KG1 (cell line): Measurements from ENCODE around the gene DNAJC7.

ENCODE experiments used
- DNase-seq: peaks from one replicate; lab custom pipeline; 2025; lab: John Stamatoyannopoulos, UW

The DNAJC7 gene

DNA sequence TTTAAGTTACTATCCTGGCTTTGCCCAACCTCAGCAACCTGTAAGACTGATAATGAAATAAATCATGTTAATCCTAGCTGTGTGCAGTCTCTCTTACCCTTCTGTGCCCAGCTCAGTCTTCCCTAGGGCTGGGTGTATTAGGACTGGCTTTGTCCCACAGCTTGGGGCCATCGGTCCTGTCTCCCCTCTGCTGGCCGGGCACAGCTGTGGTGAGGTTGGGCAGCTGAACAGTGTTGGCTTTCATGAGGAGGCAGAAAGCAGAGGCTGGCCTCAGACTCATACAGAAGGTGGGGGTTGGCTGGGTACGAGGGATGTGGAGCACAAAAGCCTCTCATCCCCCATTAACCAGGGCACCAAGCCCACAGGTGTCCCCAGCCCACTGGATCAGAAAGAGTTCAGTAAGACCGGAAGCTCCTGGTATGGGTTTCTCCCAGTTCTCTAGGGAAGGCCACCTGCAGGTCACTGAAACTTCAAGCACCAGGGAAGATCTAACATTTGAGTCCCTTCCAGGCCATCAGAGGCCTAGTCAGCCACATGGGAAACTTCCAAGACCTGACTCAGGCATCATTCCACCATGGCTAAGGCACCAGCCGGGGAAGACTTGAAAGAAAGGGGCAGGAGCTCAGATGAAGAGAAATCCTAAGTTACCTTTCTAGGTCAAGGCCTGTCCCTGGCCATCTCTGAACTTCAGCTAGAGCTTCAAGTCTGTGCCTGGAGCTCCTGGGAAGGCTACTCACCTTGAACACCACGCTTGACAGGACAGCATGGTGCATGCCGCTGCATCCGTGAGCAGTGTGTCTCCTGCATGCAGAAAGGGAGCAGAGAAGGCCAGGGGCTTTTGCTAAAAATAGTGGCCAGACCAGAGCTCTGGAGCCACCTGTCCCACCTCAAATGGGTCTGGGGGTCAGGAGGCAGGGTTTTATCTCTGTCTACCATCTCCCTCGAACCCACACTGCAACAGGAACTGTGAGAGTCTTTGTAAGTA is 41.8 kb downstream of the DNAJC7 start:
- DNase-seq, result no peak

DNA sequence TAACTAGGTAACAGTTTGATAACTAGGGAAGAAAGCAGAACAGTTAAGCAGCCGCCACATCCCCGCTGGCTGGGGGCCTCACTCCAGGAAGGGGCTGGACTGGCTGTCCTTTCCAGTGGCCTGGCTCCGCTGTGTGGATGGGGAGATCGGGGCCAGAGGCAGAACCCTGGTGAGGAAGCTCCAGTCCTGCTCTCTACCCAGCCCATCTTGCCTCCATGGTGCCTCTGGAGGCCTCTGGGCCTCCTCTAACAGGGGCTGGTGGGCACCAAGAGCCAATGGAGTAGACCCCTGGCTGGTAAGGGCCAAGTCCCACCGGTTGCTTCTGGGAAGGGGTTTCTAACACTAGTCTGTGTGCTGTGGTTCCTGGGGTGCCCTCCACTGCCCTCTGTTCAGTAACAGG is 42.6 kb downstream of the DNAJC7 start:
- no peak for DNase-seq

DNA sequence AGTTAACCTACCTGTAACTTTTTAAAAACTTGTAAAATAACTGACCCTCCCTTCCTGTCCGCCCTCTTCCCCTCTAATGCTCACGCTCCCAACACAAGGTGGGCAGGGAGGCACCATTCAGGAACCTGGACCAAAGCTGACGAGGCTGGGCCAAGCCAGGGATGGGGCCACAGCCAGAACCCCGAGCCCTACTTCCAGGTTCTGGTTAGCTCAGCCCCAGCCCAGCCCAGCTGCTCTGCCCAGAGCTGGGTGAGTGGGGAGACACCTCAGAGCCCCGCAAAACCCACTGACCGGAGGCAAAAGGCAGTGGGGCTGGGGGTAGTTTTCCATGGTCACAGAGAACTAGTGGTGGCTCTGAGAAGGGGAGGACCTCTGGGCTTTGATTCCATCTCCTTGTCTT is 43.2 kb downstream of the DNAJC7 start:
- no peak for DNase-seq

DNA sequence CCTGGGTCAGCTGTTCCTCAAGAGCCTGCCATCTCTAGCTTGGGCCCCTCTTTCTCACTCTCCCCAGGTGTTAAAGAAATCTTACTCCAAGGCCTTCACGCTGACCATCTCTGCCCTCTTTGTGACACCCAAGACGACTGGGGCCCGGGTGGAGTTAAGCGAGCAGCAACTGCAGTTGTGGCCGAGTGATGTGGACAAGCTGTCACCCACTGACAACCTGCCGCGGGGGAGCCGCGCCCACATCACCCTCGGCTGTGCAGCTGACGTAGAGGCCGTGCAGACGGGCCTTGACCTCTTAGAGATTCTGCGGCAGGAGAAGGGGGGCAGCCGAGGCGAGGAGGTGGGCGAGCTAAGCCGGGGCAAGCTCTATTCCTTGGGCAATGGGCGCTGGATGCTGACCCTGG is 43.8 kb downstream of the DNAJC7 start:
- DNase-seq, result no peak

DNA sequence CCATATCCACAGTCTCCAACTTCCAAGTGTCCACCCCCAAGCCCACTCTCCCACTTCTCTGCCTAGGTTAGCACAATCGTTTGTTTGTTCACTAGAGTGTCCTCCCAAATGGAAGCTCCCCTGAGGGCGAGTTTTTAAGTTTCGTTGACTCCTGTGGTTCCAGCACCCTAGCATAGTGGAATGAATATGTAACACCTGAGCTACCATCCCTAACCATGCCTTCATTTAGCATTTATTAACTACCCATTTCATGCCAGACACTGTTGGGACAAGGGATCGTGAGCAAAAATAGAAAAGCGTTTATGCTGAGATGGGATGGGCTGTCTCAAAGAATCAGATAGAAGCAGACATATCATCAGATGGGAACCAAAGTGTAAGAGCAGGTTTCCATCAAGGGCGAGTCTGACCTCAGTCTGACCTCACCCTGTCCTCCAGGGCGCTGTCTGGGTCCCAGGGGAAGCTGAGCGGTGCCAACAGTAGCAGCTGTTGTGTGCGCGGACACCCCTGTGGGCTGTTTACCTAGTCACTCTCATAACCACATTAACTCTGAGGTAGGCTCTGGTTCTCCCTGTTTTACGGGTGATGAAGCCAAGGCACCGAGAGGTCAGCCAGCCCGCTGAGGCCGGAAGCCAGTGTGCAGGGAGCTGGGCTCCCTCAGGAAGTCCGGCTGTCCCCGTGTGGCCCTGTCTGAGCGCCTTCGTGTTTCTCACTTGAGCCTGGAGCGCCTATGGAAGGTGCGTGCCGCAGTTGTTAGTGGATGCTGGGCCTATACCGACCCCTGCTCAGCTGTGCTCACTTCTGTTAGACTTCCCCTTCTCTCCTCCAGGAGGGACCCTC is 44.5 kb downstream of the DNAJC7 start:
- DNase-seq, result no peak

DNA sequence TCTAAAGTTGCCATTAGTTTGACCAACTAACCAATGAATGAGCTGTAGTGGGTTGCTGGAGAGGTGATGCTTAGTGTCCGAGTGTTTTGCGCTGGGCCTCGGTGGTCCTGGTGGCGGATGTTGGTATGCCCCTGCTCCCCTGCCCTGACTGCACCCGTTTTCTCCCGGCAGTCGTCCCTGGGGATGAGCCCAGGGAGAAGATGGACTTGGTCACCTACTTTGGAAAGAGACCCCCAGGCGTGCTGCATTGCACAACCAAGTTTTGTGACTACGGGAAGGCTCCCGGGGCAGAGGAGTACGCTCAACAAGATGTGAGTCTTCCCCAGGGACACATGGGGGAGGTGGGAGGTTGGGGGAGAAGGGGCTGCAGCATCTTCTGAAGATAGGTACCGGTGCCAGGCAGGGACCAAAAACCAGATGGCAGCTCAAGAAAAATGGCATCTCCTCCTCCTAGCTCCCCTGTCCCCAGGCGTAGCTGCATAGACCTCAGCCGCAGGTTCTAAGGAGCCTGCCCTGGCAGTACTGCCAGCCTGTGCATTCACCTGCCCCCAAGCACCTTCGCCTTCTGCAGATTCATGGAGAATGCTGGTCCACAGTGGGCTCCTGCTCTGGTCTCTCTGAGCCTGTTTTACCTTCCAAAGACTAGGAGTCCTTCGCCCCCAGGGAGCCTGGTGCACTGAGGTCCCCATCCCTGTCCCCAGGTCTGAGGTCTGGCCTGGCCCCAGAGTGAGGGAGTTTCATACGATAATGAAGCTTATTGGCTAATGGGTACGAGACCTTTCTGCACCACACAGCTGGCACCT is 45.3 kb downstream of the DNAJC7 start:
- no peak for DNase-seq

DNA sequence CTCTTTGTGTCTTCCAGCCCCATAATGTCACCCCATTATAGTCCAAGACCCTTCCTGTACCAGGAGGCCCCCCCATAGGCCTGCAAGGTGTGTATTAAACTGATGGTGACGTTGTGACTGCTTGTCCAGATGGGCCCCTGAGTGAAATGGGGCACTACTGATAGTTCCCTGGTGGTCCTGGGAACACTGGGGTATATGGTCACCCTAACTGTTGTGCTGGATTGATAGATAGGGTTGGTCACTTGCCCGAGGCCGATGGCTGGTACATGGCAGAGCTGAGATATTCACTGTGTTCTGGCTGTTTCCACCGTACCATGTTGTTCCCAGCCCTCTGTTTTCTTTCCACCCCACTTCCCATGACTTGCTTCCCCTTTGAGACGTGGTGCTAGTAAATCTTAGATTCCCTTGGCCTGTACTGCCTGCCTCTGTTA is 46.3 kb downstream of the DNAJC7 start:
- no peak for DNase-seq

DNA sequence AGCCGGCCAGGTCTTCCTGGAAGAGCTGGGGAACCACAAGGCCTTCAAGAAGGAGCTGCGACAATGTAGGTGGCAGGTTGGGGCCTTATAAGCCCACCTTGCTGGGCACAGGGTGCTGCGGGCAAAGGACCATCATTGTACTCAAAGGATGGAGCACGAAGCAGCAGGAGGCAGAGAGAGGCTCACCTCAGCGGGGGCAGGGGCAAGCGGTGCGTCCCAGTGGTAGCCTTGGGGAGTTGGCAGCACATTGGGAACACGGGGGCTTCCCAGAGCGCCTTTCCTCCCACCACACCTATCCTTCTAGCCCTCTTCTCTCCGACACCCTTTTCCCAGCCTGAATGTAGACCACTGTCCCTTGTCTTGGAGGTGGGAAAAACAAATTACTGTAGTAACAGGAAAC is 48.6 kb downstream of the DNAJC7 start:
- no peak for DNase-seq

DNA sequence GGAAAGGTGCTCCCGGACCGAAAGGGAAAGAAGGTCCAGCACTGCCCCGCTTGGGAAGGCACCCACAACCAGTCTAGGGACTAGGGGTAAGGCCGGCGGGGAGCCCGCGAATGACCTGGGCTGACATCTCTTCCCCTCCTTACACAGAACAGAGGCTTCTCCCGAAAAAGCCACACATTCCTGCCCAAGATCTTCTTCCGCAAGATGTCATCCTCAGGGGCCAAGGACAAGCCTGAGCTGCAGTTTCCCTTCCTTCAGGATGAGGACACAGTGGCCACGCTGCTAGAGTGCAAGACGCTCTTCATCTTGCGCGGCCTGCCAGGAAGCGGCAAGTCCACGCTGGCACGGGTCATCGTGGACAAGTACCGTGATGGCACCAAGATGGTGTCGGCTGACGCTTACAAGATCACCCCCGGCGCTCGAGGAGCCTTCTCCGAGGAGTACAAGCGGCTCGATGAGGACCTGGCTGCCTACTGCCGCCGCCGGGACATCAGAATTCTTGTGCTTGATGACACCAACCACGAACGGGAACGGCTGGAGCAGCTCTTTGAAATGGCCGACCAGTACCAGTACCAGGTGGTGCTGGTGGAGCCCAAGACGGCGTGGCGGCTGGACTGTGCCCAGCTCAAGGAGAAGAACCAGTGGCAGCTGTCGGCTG is 49.2 kb downstream of the DNAJC7 start:
- DNase-seq, result no peak

DNA sequence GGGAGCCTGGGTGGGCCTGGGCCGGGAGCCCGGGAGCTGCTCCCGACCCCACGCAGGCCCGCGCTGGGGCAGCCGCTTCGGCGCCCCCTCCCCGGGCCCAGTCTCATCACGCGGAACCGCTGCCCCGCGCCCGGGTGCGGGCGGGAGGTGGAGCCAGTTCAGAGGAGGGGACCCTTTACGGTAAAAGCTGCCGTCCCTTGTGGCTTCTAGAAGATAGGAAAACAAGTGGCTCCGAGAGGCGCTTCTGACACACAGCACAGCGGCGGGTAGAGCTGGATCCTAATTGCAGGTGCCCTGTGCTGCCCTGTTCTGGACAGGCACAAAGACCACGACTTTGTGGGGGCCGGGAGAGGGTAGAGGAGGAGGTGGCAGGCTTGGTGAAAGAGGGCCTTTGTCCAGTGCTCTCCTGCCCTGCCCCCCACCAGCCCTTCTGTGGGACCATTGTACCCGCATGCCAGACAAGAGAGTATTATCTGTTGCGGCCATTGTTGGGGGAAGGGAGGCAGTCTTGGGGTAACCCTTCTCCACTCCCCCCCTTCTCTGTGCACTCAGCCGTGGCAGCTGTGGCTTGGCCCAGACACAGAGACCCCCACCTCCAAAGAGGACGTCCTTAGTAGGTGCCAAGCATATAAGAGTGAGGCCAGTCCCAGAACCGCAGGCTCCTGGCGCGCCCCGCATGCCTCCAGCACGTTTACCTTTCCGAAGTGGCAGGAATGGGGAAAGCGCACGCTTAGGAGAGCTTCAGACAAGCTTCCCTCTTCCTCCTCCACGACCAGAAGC is 49.9 kb downstream of the DNAJC7 start:
- DNase-seq, result no peak

DNA sequence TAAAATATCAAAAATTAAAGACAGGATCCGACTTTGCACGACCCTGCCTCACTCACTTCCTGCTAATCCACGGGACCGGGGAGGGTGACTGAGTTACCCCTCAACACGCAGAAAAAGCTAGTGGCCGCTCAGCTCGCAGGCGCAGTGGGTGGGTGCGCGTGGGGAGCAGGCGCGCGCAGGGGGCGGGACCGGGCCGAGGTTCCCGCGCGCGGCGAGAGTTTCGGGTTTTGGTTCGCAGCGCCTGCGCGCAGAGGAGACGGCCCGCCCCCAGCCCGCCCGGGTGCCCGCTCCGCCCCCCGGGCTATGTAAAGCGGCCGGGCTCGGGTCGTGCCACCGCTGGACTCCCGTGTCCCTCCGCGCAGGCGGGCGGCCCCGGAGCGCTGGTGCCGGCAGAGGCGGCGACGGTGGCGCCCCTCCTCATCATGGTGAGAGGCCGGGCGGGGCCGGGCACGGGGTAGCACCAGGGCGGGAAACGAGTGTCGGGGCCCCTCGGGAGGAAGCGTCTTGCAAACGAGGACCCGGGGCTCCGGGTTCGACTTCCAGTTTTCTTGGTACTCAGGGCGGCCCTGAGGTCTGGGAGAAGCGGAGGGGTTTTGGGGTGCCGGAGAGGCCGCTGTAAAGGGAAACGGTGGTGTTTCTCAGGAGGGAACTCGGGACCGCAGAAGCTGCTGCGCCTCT is 50.6 kb downstream of the DNAJC7 start, which contains the start of gene CNP:
TSS of gene CNP (plus strand) at position 333 of the 678 bp plus-strand sequence. CDS start at position 423, 90 bp downstream.
- DNase-seq, result peak; percentile 98

DNA sequence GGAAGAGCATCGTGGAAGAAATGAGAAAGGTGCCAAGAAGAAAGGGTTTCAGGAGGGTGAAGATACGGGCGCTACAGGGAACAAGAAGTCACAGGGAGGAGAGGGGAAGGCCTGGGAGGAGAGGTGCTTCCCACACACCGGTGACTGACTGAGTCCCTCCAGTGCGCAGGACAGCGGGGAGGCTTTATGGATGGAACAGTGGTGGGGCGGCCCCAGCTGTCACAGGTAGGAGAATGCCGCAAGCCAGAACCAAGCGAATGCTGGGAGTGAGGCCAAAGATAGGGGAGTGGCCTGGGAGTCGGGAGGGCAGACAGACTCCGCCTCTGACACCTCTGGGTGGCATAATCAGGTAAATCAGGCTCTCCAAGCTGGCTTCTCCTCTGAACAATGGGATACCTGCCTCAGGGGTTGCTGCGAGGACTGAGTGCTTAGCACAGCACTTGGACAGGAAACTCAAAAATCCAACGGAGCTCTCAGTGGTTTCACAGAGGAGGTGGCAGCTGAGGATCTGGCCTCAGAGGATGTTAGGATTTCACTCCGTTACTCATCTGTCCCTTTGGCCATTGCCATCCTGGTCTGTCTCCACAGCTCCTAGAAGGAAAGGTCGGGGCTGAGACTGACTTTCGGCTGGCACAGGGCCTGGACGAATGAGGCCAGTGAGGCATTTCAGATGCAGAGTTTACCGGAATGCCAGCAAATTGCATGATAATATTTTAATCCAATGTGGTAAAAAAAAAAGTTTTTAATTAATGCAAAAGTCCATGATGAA is 51.4 kb downstream of the DNAJC7 start:
- DNase-seq, result peak; percentile 80

DNA sequence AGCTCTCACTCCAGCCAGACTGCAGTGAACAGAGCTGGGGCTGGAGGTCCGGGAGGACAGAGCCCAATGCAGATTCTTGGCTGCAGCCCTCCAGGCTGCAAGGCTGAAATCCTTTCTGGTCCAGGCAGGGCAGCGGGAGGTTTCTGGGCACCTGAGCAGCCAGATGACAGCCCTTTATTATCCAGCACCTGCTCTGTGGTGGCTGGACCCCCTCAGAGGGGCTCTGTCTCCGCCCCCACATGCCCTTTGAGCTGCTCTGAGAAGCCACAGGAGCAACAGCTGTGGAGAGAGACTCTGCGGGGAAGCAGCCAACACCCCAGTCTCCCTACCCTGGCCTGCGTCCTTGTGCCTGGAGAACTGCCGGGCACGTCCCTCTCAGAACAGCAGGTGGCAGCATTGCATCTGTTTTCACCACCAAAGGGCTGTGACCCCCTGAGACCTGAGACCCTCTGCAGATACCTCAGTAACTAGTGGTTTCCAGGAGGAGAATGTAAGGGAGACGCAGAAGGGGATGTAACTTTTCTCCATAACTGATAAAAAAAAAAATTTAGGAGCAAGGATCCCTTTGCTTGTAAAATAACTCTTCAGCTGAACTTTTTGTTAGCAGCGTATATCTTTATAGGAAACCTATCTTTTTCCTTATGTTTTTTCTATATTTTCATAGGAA is 54.3 kb downstream of the DNAJC7 start:
- DNase-seq, result peak; percentile 16

DNA sequence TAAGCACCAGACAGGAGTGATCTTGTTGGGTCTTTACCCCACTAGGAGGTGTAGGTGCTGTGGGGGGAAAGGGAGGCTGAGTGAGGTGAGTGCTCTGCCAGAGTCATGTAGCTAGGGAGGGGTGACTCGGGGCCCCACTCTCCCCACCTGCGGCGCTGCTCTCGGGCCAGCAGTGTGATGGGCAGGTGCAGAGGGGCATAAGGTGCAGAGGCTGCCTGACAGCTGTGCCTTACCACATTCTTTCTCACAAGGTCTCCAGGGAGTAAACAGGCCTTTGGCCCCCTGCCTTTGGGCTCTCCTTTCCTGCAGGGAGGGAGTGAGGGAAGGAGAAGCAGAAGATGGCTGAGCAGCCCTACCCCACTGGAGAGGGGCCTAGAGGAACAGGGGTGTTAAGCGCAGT is 55.1 kb downstream of the DNAJC7 start:
- no peak for DNase-seq

DNA sequence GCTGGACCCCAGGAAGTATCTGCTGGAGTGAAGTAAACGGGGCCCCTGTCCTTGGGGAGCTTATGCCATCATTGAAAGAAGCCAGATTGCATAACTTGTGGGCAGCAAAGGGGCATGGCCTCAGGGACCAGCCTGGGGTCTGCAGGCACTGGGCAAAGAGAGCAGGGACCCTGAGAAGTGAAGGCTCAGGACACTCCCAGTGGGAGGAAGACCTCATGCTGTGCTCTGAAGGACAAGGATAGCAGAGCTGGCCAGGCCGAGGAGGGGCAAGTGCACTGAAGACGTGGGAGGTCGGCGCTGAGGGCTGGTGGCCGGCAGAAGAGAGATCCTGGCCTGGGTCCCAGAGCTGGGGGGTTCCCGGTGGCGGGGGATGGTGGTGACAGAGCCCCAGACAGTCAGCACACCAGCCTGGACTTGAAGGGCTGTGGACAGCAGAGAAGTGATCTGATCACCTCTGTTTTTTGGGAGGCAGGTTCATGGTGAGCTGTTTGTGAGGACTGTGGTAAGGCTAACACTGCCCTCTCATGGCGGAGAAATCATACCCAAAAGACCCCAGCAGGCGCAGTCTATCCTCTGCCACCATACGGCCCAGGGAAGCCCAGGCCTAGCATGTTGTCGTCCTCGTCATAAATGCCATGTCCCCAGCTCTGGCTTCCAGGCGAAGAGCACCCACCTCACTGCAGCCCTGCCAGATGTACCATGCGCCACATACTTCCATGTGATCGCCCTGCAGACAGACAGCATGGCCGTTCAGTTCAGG is 57.7 kb downstream of the DNAJC7 start:
- no peak for DNase-seq

DNA sequence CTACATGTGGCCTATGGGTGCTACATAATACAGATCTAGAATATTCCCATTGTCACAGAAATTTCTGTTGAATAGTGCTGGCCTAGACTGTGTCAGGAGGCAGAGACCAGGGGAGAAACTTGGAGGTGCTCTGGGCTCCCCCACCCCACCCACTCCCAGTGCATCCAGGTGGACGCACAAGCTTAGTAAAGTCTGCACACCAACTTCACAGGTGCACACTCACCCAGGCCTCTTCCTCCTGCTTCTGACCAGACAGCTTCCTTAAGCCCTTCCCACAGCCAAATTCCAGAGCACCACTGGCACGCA is 58.3 kb downstream of the DNAJC7 start:
- no peak for DNase-seq

DNA sequence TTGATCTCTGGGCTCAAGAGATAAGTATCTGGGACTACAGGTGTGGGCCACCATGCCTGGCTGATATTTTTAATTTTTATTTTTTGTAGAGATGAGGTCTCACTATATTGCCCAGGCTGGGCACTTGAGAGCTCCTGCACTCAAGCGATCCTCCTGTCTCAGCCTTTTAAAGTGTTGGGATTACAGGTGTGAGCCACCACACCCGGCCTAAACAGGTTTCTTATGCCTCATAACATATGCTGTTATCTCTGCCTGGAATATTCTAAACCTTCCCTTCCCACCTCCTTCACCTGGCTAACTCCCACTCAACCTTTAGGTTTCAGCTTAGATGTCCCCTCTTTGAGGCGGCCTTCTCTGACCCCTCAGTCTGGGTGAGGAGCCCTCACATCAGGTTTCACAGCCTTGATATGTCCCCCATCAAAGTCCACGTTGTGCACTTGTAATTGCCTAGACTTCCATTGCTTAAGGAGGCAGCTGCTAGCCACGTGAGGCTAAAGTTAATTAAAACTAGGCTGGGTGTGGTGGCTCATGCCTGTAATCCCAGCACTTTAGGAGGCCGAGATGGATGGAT is 59.3 kb downstream of the DNAJC7 start:
- DNase-seq, result no peak
